Mesenteric fat pad (tissue), 1 donor: Measurements from ENCODE around the gene HDAC3. TPM values are rescaled to one million over a fixed set of nuclear protein-coding genes. Genes with fewer than 3 reads are reported as not detected.

Experiments used
- DNase-seq: peaks from one replicate; pipeline ENCODE4 v3.0.0-alpha.2; 2020; ENCODE audit warnings: low spot score
- total RNA-seq: library from RNA; stranded (reverse); fragmentation: NEBNext Ultra II Directional; extraction: Animal tissue kit (Norgen Biotek cat#: 25700); gene quantifications from one replicate; pipeline ENCODE4 v1.2.1, GENCODE V29; 2021
- donor health status: DM: yes; HTN: yes; CAD: no.

HDAC3 gene
- total RNA-seq, 1 donor from 2014 or later = 39.3 TPM

GRCh38 chr5:141662028-141662427, 25.4 kb upstream of the HDAC3 start:
- no peak for DNase-seq

GRCh38 chr5:141657937-141658545, 21.4 kb upstream of the HDAC3 start:
- DNase-seq = no peak

GRCh38 chr5:141657404-141657803, 20.8 kb upstream of the HDAC3 start:
- DNase-seq = no peak

GRCh38 chr5:141656396-141656795, 19.7 kb upstream of the HDAC3 start:
- no peak for DNase-seq

GRCh38 chr5:141655020-141655419, 18.4 kb upstream of the HDAC3 start:
- DNase-seq = no peak

GRCh38 chr5:141654298-141654697, 17.6 kb upstream of the HDAC3 start:
- DNase-seq = no peak

- DNase-seq = no peak
Measured at GRCh38 chr5:141651728-141652105, 15.1 kb upstream of the HDAC3 start.

GRCh38 chr5:141650851-141651727, 14.4 kb upstream of the HDAC3 start, which contains the start of gene FCHSD1:
TSS of gene FCHSD1 (minus strand) at chr5:141651418. CDS start at chr5:141651368, 50 bp downstream.
- DNase-seq = peak; percentile 97

- no peak for DNase-seq
Measured at GRCh38 chr5:141649972-141650371, 13.3 kb upstream of the HDAC3 start.

- DNase-seq = peak; percentile 85
Measured at GRCh38 chr5:141649056-141649688, 12.5 kb upstream of the HDAC3 start.

- DNase-seq = no peak
Measured at GRCh38 chr5:141647851-141648250, 11.2 kb upstream of the HDAC3 start.

GRCh38 chr5:141647242-141647641, 10.6 kb upstream of the HDAC3 start:
- DNase-seq = no peak

GRCh38 chr5:141646026-141646425, 9.4 kb upstream of the HDAC3 start:
- DNase-seq = no peak

GRCh38 chr5:141641634-141642267, 5.1 kb upstream of the HDAC3 start:
- DNase-seq = no peak

GRCh38 chr5:141640698-141641097, 4.0 kb upstream of the HDAC3 start:
- DNase-seq = no peak

GRCh38 chr5:141640051-141640415, 3.4 kb upstream of the HDAC3 start:
- no peak for DNase-seq

GRCh38 chr5:141639357-141640050, 2.9 kb upstream of the HDAC3 start:
- DNase-seq = no peak

GRCh38 chr5:141638771-141639170, 2.1 kb upstream of the HDAC3 start:
- no peak for DNase-seq

GRCh38 chr5:141637767-141638419, 1.2 kb upstream of the HDAC3 start:
- no peak for DNase-seq

GRCh38 chr5:141637123-141637766, 596 bp upstream of the HDAC3 start:
- no peak for DNase-seq
